Adrenal gland (tissue), 12 donors: ENCODE results near the gene TAF1B. TPM values are rescaled to one million over a fixed set of nuclear protein-coding genes. Genes with fewer than 3 reads are reported as not detected.
A peak's percentile ranks its signal among the peaks of the same experiment; 100 is the strongest.

Experiments used
- DNase-seq, 7 donors: peaks; one replicate each; pipeline ENCODE4 v3.0.0-alpha.2; 2019 to 2020
- H3K27ac ChIP-seq, 5 donors: fragments of 200-600 bp; sonication (generic) in 4 of 5; 1 replicate in 3 of 5; 2 replicates in 2 of 5; pipeline versions ENCODE4 v1.5.1 to v1.8.0; 2016 to 2020; ENCODE audit warnings: mild to moderate bottlenecking in 1 of 5
- H3K27me3 ChIP-seq: fragments of 200-600 bp; 2 replicates; pipeline ENCODE4 v1.8.0; 2021
- H3K36me3 ChIP-seq, 2 donors: fragments of 200-600 bp; replicated peaks in 1 of 2; 1 replicate in 1 of 2; 2 replicates in 1 of 2; pipeline versions ENCODE4 v1.5.1 to v1.8.0; 2018 to 2022
- H3K4me1 ChIP-seq, 2 donors: fragments of 200-600 bp; replicated peaks in 1 of 2; 1 replicate in 1 of 2; 2 replicates in 1 of 2; pipeline versions ENCODE4 v1.5.1 to v1.8.0; 2018 to 2021
- H3K4me3 ChIP-seq, 4 donors: fragments of 200-600 bp; sonication (generic) in 3 of 4; one replicate each; pipeline ENCODE4 v1.5.1; 2016 to 2018
- H3K9me3 ChIP-seq, 3 donors: fragments of 200-600 bp; sonication (generic) in 1 of 3; replicated peaks in 1 of 3; 1 replicate in 2 of 3; 2 replicates in 1 of 3; pipeline versions ENCODE4 v1.5.1 to v1.8.0; 2016 to 2021
- POLR2A ChIP-seq, 2 donors: fragments of 450-650 bp; IDR thresholded peaks; one replicate each; pipeline ENCODE4 v1.6.1; 2017; ENCODE audit warnings: antibody characterized with exemption in 2 of 2, mild to moderate bottlenecking in 2 of 2, moderate library complexity in 1 of 2
- WGBS, 4 donors: extraction: QIAGEN DNeasy Blood & Tissue Kit in 2 of 4; methylation state at CpG; one replicate each; pipeline versions ENCODE4 v1.1.5 to v1.1.7; 2013 to 2017; 5-methylcytosine and 5-hydroxymethylcytosine counted together
- intact Hi-C, 2 donors: fragments of 100-400 bp; cut with DNase I; formaldehyde crosslinking; loops; one replicate each; pipeline versions ENCODE4 v1.14.1 to v1.15.0; 2022 to 2023
- polyA plus RNA-seq, 3 donors: library from polyadenylated mRNA; stranded (reverse); fragments of 200-250 nt in 2 of 3; fragments of 350-450 nt in 1 of 3; fragmentation: Illumina TruSeq in 1 of 3; extraction: RNeasy Lipid Tissue Mini Kit (QIAGEN cat#74804) in 1 of 3; gene quantifications; one replicate each; pipeline ENCODE4 v1.2.3, GENCODE V29; 2013 to 2014
- total RNA-seq, 9 donors: library from RNA; depleted of rRNA in 4 of 9; stranded (reverse); fragments of >200 nt in 4 of 9; fragments of 120-200 nt in 1 of 9; fragmentation: NEBNext Ultra II Directional in 1 of 9; extraction: Animal tissue kit (Norgen Biotek cat#: 25700) in 1 of 9; gene quantifications; one replicate each; pipeline versions ENCODE4 v1.1.0 to v1.2.4, GENCODE V29; 2013 to 2023
- TF ChIP-seq, protein P1 (sequence below), 6 experiments: fragments of 450-650 bp in 4 of 6; fragments of 200-600 bp in 2 of 6; sonication (generic) in 1 of 6; IDR thresholded peaks; 1 replicate in 5 of 6; 2 replicates in 1 of 6; pipeline versions ENCODE4 v1.5.1 to v1.8.0; 2016 to 2021; ENCODE audit warnings: antibody characterized with exemption in 6 of 6, mild to moderate bottlenecking in 2 of 6, moderate library complexity in 1 of 6
- donor health status: healthy with polysubstance abuse.
- donor health status: Bipolar disorder and iron deficiency.
- donor health status: DM: yes; HTN: yes; CAD: no.
- donor health status: DM: no; HTN: no; CAD: no.
- donor health status: DM: no; HTN: no; CAD: no.
- donor health status: DM: yes; HTN: yes; CAD: no.

The TAF1B gene
- total and polyA plus RNA-seq, 12 donors, result 3.1 to 21.6 (median 14.9) TPM

DNA sequence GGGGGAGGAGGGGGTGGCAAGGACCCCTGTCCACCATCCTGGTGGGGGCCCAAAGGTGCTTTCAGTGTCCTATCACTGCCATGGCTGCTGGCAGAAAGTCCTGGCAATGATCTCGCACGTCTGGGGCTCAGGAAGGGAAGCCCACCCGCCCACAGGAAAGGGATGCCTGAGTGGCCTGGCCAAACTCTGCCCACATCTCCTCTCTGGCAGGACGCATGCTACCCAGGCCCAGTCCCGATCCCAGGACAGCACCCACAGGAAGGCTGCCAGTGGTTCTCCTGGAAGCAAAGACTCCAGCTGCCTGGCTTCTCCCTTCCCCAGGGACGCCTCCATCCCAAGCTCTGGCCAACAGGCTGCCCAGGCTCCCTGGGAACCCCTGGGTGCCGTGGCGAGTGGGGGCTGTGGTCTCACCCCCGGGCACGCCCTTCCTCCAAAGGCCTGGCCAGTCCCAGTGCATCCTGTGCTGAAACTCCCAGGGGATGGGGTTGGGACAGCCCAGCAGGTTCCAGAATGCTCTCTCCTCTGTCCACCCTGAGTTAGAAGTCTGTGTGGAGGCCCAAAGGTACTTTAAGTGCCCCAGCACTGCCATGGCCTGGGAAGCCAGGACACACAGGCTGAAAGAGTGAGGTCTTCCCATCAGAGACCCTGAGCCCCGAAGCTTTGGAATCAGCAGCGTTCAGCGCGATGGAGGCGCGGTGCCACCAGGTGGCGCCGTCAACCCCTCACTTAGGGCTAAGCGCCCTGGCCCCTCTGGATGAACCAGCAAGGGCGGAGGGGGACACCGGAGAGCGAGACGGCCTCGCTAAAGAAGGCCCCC is 29.8 kb upstream of the TAF1B start:
- peak; percentile 60 to 86 (median 75) for DNase-seq
- no peaks in the 10 kb centered on the region for H3K36me3 ChIP-seq
- H3K4me3 ChIP-seq, result peak overlapping the region in 1 of 4 donors; percentile 23
- intact Hi-C loops, result loop anchor here (5.0 to 10.0 kb wide), 4 partner anchors 139 to 284 kb away; partner anchors contain the start of gene GRHL1 (in 1 of the 2)
- no peak overlapping the region for H3K27ac ChIP-seq
- no peaks in the 10 kb centered on the region for H3K9me3 ChIP-seq
- 0 to 18% (median 11%) methylated on average over 4 to 24 of the region's 24 CpGs for WGBS, 4 donors
- H3K27me3 ChIP-seq, result no peaks in the 10 kb centered on the region
- H3K4me1 ChIP-seq, result no peaks in the 10 kb centered on the region
- TF ChIP-seq, protein P1, sequence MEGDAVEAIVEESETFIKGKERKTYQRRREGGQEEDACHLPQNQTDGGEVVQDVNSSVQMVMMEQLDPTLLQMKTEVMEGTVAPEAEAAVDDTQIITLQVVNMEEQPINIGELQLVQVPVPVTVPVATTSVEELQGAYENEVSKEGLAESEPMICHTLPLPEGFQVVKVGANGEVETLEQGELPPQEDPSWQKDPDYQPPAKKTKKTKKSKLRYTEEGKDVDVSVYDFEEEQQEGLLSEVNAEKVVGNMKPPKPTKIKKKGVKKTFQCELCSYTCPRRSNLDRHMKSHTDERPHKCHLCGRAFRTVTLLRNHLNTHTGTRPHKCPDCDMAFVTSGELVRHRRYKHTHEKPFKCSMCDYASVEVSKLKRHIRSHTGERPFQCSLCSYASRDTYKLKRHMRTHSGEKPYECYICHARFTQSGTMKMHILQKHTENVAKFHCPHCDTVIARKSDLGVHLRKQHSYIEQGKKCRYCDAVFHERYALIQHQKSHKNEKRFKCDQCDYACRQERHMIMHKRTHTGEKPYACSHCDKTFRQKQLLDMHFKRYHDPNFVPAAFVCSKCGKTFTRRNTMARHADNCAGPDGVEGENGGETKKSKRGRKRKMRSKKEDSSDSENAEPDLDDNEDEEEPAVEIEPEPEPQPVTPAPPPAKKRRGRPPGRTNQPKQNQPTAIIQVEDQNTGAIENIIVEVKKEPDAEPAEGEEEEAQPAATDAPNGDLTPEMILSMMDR (IDR thresholded peaks at IDR 0.05), result peak; percentile 84 to 93 (median 90)
- TF ChIP-seq POLR2A (IDR thresholded peaks at IDR 0.05), result no peak

GRCh38 chr2:9814129-9814868 is 29.0 kb upstream of the TAF1B start:
- peak overlapping the region in 1 of 4 donors; percentile 23 for H3K4me3 ChIP-seq
- intact Hi-C loops, result loop anchor here (5.0 to 10.0 kb wide), 4 partner anchors 138 to 283 kb away; partner anchors contain the start of gene GRHL1 (in 1 of the 2)

GRCh38 chr2:9815076-9815475 is 28.2 kb upstream of the TAF1B start:
- TF ChIP-seq, protein P1 (IDR thresholded peaks at IDR 0.05), result no peak
- TF ChIP-seq POLR2A (IDR thresholded peaks at IDR 0.05), result no peak
- intact Hi-C loops, result loop anchor here in 1 of 2 donors (10.0 kb wide), 1 partner anchor 240 kb away; no protein-coding TSS in a partner anchor
- Histone ChIP-seq H3K36me3 (no peaks in the 10 kb centered on the region), H3K9me3 (no peaks in the 10 kb centered on the region), H3K27me3 (no peaks in the 10 kb centered on the region), H3K27ac (no peak overlapping the region), H3K4me1 (no peaks in the 10 kb centered on the region), H3K4me3 (no peak overlapping the region)
- WGBS, 4 donors, result 80 to 98% (median 94%) methylated on average over 4 of the region's 4 CpGs
- DNase-seq, result no peak

More at GRCh38 chr2:9814129-9814868, 29.0 kb upstream of the TAF1B start:
- DNase-seq, result peak in 1 of 7 donors; percentile 47
- H3K27me3 ChIP-seq, result no peaks in the 10 kb centered on the region
- no peaks in the 10 kb centered on the region for H3K36me3 ChIP-seq
- WGBS, 4 donors, result 53 to 61% (median 57%) methylated on average over 19 to 24 of the region's 24 CpGs
- H3K27ac ChIP-seq, result no peak overlapping the region
- H3K4me1 ChIP-seq, result no peaks in the 10 kb centered on the region
- no peaks in the 10 kb centered on the region for H3K9me3 ChIP-seq
- no peak for TF ChIP-seq POLR2A (IDR thresholded peaks at IDR 0.05)
- TF ChIP-seq, protein P1 (IDR thresholded peaks at IDR 0.05), result peak in 3 of 6 experiments; percentile 13 to 37 (median 24)

DNA sequence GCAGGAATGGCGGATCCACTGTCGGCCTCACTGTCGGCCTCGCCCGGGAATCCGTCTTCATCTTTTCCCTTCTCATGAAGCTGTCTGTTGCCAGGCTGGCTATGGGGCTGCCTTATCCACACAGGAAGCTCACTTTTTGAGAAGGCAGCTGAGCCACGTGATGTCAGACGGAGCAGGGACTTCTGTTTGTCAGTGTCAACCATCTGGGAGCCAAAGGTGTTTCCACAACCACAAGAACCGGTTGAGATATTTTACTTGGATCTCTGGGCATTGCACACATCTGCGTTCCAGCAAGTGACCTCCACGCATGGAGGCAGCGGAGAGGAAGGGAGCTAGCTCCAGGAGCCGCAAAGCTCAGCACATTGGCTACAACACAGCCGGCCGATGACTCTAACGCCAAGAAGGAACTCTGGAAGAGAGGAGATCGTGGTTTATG is 27.4 kb upstream of the TAF1B start:
- Histone ChIP-seq H3K4me1 (no peaks in the 10 kb centered on the region), H3K27me3 (no peaks in the 10 kb centered on the region), H3K36me3 (no peaks in the 10 kb centered on the region), H3K4me3 (no peak overlapping the region), H3K9me3 (no peaks in the 10 kb centered on the region), H3K27ac (no peak overlapping the region)
- TF ChIP-seq POLR2A (IDR thresholded peaks at IDR 0.05), result no peak
- TF ChIP-seq, protein P1 (IDR thresholded peaks at IDR 0.05), result no peak
- DNase-seq, result peak in 1 of 7 donors; percentile 46
- 80 to 89% (median 85%) methylated on average over 17 of the region's 17 CpGs for WGBS, 4 donors
- intact Hi-C loops, result loop anchor here in 1 of 2 donors (10.0 kb wide), 1 partner anchor 239 kb away; no protein-coding TSS in a partner anchor
